ENCODE measurements around the gene MTOR.
"Not testable (repeated sequence)": the region's sequence is repeated elsewhere in the genome, so short reads cannot be mapped to it uniquely, and the experiment has no call there.

MTOR gene

GRCh38 chr1:11279630-11280029 is 17.3 kb upstream of the MTOR start:
- no peak for DNase-seq

- no peak for DNase-seq
Observed at GRCh38 chr1:11279152-11279551, 16.8 kb upstream of the MTOR start.

GRCh38 chr1:11273595-11274234 is 11.4 kb upstream of the MTOR start:
- DNase-seq: peak; percentile 21

- peak; percentile 90 for DNase-seq
Observed at GRCh38 chr1:11272832-11273594, 10.7 kb upstream of the MTOR start, which contains the start of gene UBIAD1. Gene UBIAD1, plus strand, starts transcription at chr1:11273198. Its CDS starts 334 bp downstream, at chr1:11273532.

GRCh38 chr1:11272544-11272831 is 10.1 kb upstream of the MTOR start:
- no peak for DNase-seq

- DNase-seq: not testable (repeated sequence)
Observed at GRCh38 chr1:11267350-11268337, 5.3 kb upstream of the MTOR start.

- no peak for DNase-seq
Observed at GRCh38 chr1:11266268-11267074, 4.1 kb upstream of the MTOR start.

- DNase-seq: no peak
Observed at GRCh38 chr1:11256299-11256698, 6.1 kb downstream of the MTOR start.

- DNase-seq: no peak
Observed at GRCh38 chr1:11253226-11253625, 9.1 kb downstream of the MTOR start.

GRCh38 chr1:11252538-11252937 is 9.8 kb downstream of the MTOR start:
- DNase-seq: no peak

GRCh38 chr1:11248169-11248568 is 14.2 kb downstream of the MTOR start:
- DNase-seq: peak; percentile 1

GRCh38 chr1:11245904-11246719 is 16.2 kb downstream of the MTOR start:
- DNase-seq: peak; percentile 58

- peak; percentile 3 for DNase-seq
Observed at GRCh38 chr1:11245248-11245647, 17.1 kb downstream of the MTOR start.

GRCh38 chr1:11238311-11238710 is 24.0 kb downstream of the MTOR start:
- DNase-seq: no peak

GRCh38 chr1:11237356-11237755 is 25.0 kb downstream of the MTOR start:
- DNase-seq: no peak

- DNase-seq: no peak
Observed at GRCh38 chr1:11233208-11233607, 29.1 kb downstream of the MTOR start.

- peak; percentile 73 for DNase-seq
Observed at GRCh38 chr1:11229203-11229602, 33.1 kb downstream of the MTOR start.

- DNase-seq: no peak
Observed at GRCh38 chr1:11227106-11228077, 35.0 kb downstream of the MTOR start.

GRCh38 chr1:11216074-11216473 is 46.3 kb downstream of the MTOR start:
- DNase-seq: no peak

- no peak for DNase-seq
Observed at GRCh38 chr1:11215381-11216005, 46.9 kb downstream of the MTOR start.

All from NCI-H69 (cell line).